Measurements from ENCODE around the gene TSPAN4. TPM values are rescaled to one million over a fixed set of nuclear protein-coding genes. Genes with fewer than 3 reads are reported as not detected.
A peak's percentile ranks its signal among the peaks of the same experiment; 100 is the strongest.

TSPAN4 gene
- total and polyA plus RNA-seq, 9 of the 15 experiments (the other 6 are each of a cell fraction or from before 2014, with no cell fraction given): 0.07 to 31.0 (median 15.7) TPM

- TF ChIP-seq THRB (CRISPR knock-in tag; conservative IDR thresholded peaks at IDR 0.05): no peak
- TF ChIP-seq RERE (CRISPR knock-in tag; IDR thresholded peaks at IDR 0.05; ENCODE audit: borderline replicate concordance): no peak
- TF ChIP-seq STAG1 (CRISPR knock-in tag; IDR thresholded peaks at IDR 0.05; ENCODE audit: borderline replicate concordance): no peak
- TF ChIP-seq GATAD2A (IDR thresholded peaks at IDR 0.05): no peak
- TF ChIP-seq TBL1XR1 (IDR thresholded peaks at IDR 0.05; ENCODE audit: low read length in 2 of 2): peak; percentile 78 to 93
- TF ChIP-seq NCOR1 (IDR thresholded peaks at IDR 0.05): peak; percentile 99
- TF ChIP-seq LARP7 (IDR thresholded peaks at IDR 0.05): no peak
- no peak for TF ChIP-seq ZNF407 (IDR thresholded peaks at IDR 0.05; ENCODE audit: low read depth)
- TF ChIP-seq CHCHD3 (CRISPR knock-in tag; IDR thresholded peaks at IDR 0.05): no peak
- no peak for TF ChIP-seq ZNF212 (CRISPR knock-in tag; IDR thresholded peaks at IDR 0.05)
- no peak for TF ChIP-seq KLF10 (CRISPR knock-in tag; IDR thresholded peaks at IDR 0.05)
- TF ChIP-seq JUND (IDR thresholded peaks at IDR 0.05; ENCODE audit: borderline replicate concordance, low read depth, low read length): peak; percentile 56; the same call in 1 of the 2 replicates
- TF ChIP-seq JUND (tag; IDR thresholded peaks at IDR 0.05; ENCODE audit: borderline replicate concordance, low read depth, low read length): no peak
- peak; percentile 39; the same call in 1 of the 2 replicates for TF ChIP-seq ZNF589 (CRISPR knock-in tag; IDR thresholded peaks at IDR 0.05; ENCODE audit: low read depth)
Observed at GRCh38 chr11:875769-876301, 33.2 kb downstream of the TSPAN4 start (continued).

All from K562 (cell line).